GM12878 (cell line): Measurements from ENCODE around the gene NFS1.

Source experiments
- ATF3 ChIP-seq: IDR thresholded peaks from 2 replicates; pipeline ENCODE4 v1.6.1; 2011; ENCODE audit warnings: low read depth, mild to moderate bottlenecking, low read length, moderate library complexity, borderline replicate concordance; ENCODE audit errors: extremely low read depth
- BMI1 ChIP-seq: fragments of 450-650 bp; IDR thresholded peaks from 2 replicates; pipeline ENCODE4 v1.6.1; 2016; ENCODE audit warnings: mild to moderate bottlenecking, moderate library complexity, borderline replicate concordance
- BRCA1 ChIP-seq: IDR thresholded peaks from 2 replicates; pipeline ENCODE4 v1.6.1; 2011; ENCODE audit warnings: low read depth, low read length, improper control_type of control experiment
- CTCF ChIP-seq, 3 experiments: IDR thresholded peaks in 2 of 3; conservative IDR thresholded peaks in 1 of 3; 2 replicates each; pipeline ENCODE4 v1.5.1; 2011; ENCODE audit warnings: low read depth in 3 of 3, low read length in 3 of 3, mild to moderate bottlenecking in 3 of 3, control low read depth in 2 of 3, moderate library complexity in 2 of 3, inconsistent platforms in 1 of 3, mixed read lengths in 1 of 3; ENCODE audit not compliant: control insufficient read depth in 2 of 3, insufficient read depth in 1 of 3; ENCODE audit errors: extremely low read depth in 1 of 3
- MYC ChIP-seq: IDR thresholded peaks from 2 replicates; pipeline ENCODE4 v1.6.1; 2011; ENCODE audit warnings: mild to moderate bottlenecking, low read length, moderate library complexity, inconsistent platforms; ENCODE audit not compliant: insufficient read depth, insufficient replicate concordance, insufficient read length, severe bottlenecking
- POLR2A ChIP-seq: IDR thresholded peaks from 2 replicates; pipeline ENCODE4 v1.6.1; 2011; ENCODE audit warnings: low read depth, mild to moderate bottlenecking, low read length

GRCh38 chr20:35716330-35716729 lies 17.2 kb upstream of the NFS1 start:
- TF ChIP-seq BMI1 (no peak), CTCF (IDR thresholded peaks at IDR 0.05 in 2 of 3, conservative IDR thresholded peaks at IDR 0.05 in 1 of 3; ENCODE audit: control insufficient read depth in 2 of 3, extremely low read depth in 1 of 3, insufficient read depth in 1 of 3, low read depth in 3 of 3, low read length in 3 of 3) (no peak), ATF3 (no peak), MYC (no peak), BRCA1 (no peak), POLR2A (no peak)
